Choroid plexus epithelial cell (primary cell): ENCODE measurements around the gene PAPSS1.

Source experiments
- DNase-seq: peaks from one replicate; pipeline ENCODE4 v3.0.0-alpha.2; 2010; ENCODE audit warnings: low read depth
- H3K4me3 ChIP-seq: 2 replicates; pipeline ENCODE4 v1.5.1; 2011; ENCODE audit warnings: low read depth, mild to moderate bottlenecking, control low read depth, low read length, moderate library complexity
- CTCF ChIP-seq: conservative IDR thresholded peaks from 2 replicates; pipeline ENCODE4 v1.5.1; 2011; ENCODE audit warnings: low read depth, mild to moderate bottlenecking, control low read depth, inconsistent platforms, low read length, moderate library complexity

The PAPSS1 gene

GRCh38 chr4:107592519-107592918 lies 127.5 kb downstream of the PAPSS1 start:
- DNase-seq = no peak
- no peak for TF ChIP-seq CTCF
- no peak overlapping the region for H3K4me3 ChIP-seq

GRCh38 chr4:107589269-107589668 lies 130.8 kb downstream of the PAPSS1 start:
- DNase-seq = no peak
- no peak for TF ChIP-seq CTCF
- H3K4me3 ChIP-seq = no peak overlapping the region

- no peak overlapping the region for H3K4me3 ChIP-seq
- TF ChIP-seq CTCF = no peak
- DNase-seq = no peak
Measured at GRCh38 chr4:107586371-107586770, 133.7 kb downstream of the PAPSS1 start.

GRCh38 chr4:107579099-107579498 lies 140.9 kb downstream of the PAPSS1 start:
- DNase-seq = no peak
- TF ChIP-seq CTCF = no peak
- no peak overlapping the region for H3K4me3 ChIP-seq

GRCh38 chr4:107578321-107578720 lies 141.7 kb downstream of the PAPSS1 start:
- no peak for DNase-seq
- no peak for TF ChIP-seq CTCF
- H3K4me3 ChIP-seq = no peak overlapping the region

GRCh38 chr4:107577743-107578142 lies 142.3 kb downstream of the PAPSS1 start:
- DNase-seq = no peak
- no peak for TF ChIP-seq CTCF
- H3K4me3 ChIP-seq = no peak overlapping the region

GRCh38 chr4:107575243-107575642 lies 144.8 kb downstream of the PAPSS1 start:
- no peak for DNase-seq
- H3K4me3 ChIP-seq = no peak overlapping the region
- no peak for TF ChIP-seq CTCF
